EH (cell line): ENCODE data around the gene BBS5.
"Not testable (repeated sequence)": the region's sequence is repeated elsewhere in the genome, so short reads cannot be mapped to it uniquely, and the experiment has no call there.

Experiments
- DNase-seq: peaks from one replicate; pipeline ENCODE4 v3.0.0-alpha.2; 2015; ENCODE audit warnings: low read depth

BBS5 gene

GRCh38 chr2:169479257-169480078 lies at the start of gene BBS5:
Gene BBS5, plus strand, starts transcription at chr2:169479494. Its CDS starts 60 bp downstream, at chr2:169479554.
- DNase-seq: peak; percentile 90

- DNase-seq: not testable (repeated sequence)
These were observed 47.5 kb upstream of the BBS5 start for GRCh38 chr2:169431772-169432171.

GRCh38 chr2:169434236-169434635 lies 45.1 kb upstream of the BBS5 start:
- not testable (repeated sequence) for DNase-seq

- no peak for DNase-seq
These were observed 40.7 kb upstream of the BBS5 start for GRCh38 chr2:169438466-169439072.

GRCh38 chr2:169439900-169440299 lies 39.4 kb upstream of the BBS5 start:
- DNase-seq: no peak

GRCh38 chr2:169446452-169446851 lies 32.8 kb upstream of the BBS5 start:
- no peak for DNase-seq

- no peak for DNase-seq
These were observed 31.0 kb upstream of the BBS5 start for GRCh38 chr2:169448316-169448715.

GRCh38 chr2:169448865-169449264 lies 30.4 kb upstream of the BBS5 start:
- no peak for DNase-seq

GRCh38 chr2:169452080-169452479 lies 27.2 kb upstream of the BBS5 start:
- DNase-seq: peak; percentile 64

GRCh38 chr2:169453044-169453443 lies 26.2 kb upstream of the BBS5 start:
- not testable (repeated sequence) for DNase-seq

- DNase-seq: no peak
These were observed 18.2 kb upstream of the BBS5 start for GRCh38 chr2:169461143-169461542.

GRCh38 chr2:169462896-169463695 lies 16.2 kb upstream of the BBS5 start:
- DNase-seq: peak; percentile 89

GRCh38 chr2:169464466-169464865 lies 14.8 kb upstream of the BBS5 start:
- DNase-seq: no peak

- no peak for DNase-seq
These were observed 14.4 kb upstream of the BBS5 start for GRCh38 chr2:169464882-169465281.

- no peak for DNase-seq
These were observed 10.5 kb upstream of the BBS5 start for GRCh38 chr2:169468841-169469240.

GRCh38 chr2:169469952-169470572 lies 9.2 kb upstream of the BBS5 start:
- no peak for DNase-seq

- no peak for DNase-seq
These were observed 7.0 kb upstream of the BBS5 start for GRCh38 chr2:169472249-169472648.

GRCh38 chr2:169476459-169476858 lies 2.8 kb upstream of the BBS5 start:
- peak; percentile 6 for DNase-seq

GRCh38 chr2:169478339-169478738 lies 955 bp upstream of the BBS5 start:
- peak; percentile 50 for DNase-seq

GRCh38 chr2:169478745-169479256 lies 493 bp upstream of the BBS5 start:
- no peak for DNase-seq

- DNase-seq: peak; percentile 34
These were observed 778 bp downstream of the BBS5 start for GRCh38 chr2:169480079-169480465.

GRCh38 chr2:169485650-169486138 lies 6.4 kb downstream of the BBS5 start:
- no peak for DNase-seq
